Activated CD4-positive, alpha-beta T cell treated with anti-CD3 and anti-CD28 coated beads for 36 hours (primary cell): ENCODE data around the gene CACNA1C. TPM values are rescaled to one million over a fixed set of nuclear protein-coding genes. Genes with fewer than 3 reads are reported as not detected.

ENCODE experiments used
- ATAC-seq: fragments of 200-7000 bp; cut with Tn5 transposase; one replicate; pipeline ENCODE4 v1.10.0; 2021; ENCODE audit warnings: mild to moderate bottlenecking, moderate library complexity
- CTCF ChIA-PET: fragments of 350-600 bp; sonication (Branson Sonifier 250); formaldehyde crosslinking; loops from one replicate; lab custom pipeline; 2021; ENCODE audit warnings: antibody characterized with exemption; lab: Charles Lee
- POLR2A ChIA-PET: fragments of 350-600 bp; sonication (Branson Sonifier 250); formaldehyde crosslinking; loops from one replicate; lab custom pipeline; 2021; ENCODE audit warnings: antibody characterized with exemption, inconsistent platforms; lab: Charles Lee
- DNase-seq: peaks from one replicate; pipeline ENCODE4 v3.0.0-alpha.2; 2020
- H3K27ac Mint-ChIP-seq: one replicate; pipeline ENCODE4 v1.8.0; 2021; ENCODE audit warnings: mixed read lengths
- H3K27me3 Mint-ChIP-seq: one replicate; pipeline ENCODE4 v1.8.0; 2021; ENCODE audit warnings: mixed read lengths
- H3K36me3 Mint-ChIP-seq: one replicate; pipeline ENCODE4 v1.8.0; 2021; ENCODE audit warnings: low read depth, mixed read lengths
- H3K4me1 Mint-ChIP-seq: one replicate; pipeline ENCODE4 v1.8.0; 2021; ENCODE audit warnings: mixed read lengths
- H3K4me3 Mint-ChIP-seq: one replicate; pipeline ENCODE4 v1.8.0; 2021; ENCODE audit warnings: mild to moderate bottlenecking, moderate library complexity, mixed read lengths
- H3K9me3 Mint-ChIP-seq: one replicate; pipeline ENCODE4 v1.8.0; 2021; ENCODE audit warnings: low read depth, mixed read lengths
- intact Hi-C, 2 experiments: fragments of 100-400 bp; cut with DNase I in 1 of 2; cut with micrococcal nuclease in 1 of 2; formaldehyde crosslinking; loops; one replicate each; pipeline versions ENCODE4 v1.14.2 to v1.15.1; 2022 to 2024; cut with DNase I, micrococcal nuclease
- total RNA-seq, 2 experiments: library from RNA; stranded (reverse); gene quantifications; one replicate each; pipeline ENCODE4 v1.2.3, GENCODE V29; 2021

The CACNA1C gene
- total RNA-seq, 2 experiments from 2014 or later: 0.11 TPM

GRCh38 chr12:2411616-2412304, 359.0 kb downstream of the CACNA1C start:
- intact Hi-C loops: no loop called here
- no peak overlapping the region for H3K27ac Mint-ChIP-seq
- no peaks in the 10 kb centered on the region for H3K36me3 Mint-ChIP-seq
- H3K4me1 Mint-ChIP-seq: no peaks in the 10 kb centered on the region
- no peak for DNase-seq
- H3K4me3 Mint-ChIP-seq: no peak overlapping the region
- no peaks in the 10 kb centered on the region for H3K9me3 Mint-ChIP-seq
- no peak for ATAC-seq
- POLR2A ChIA-PET: no interaction called here
- CTCF ChIA-PET: interaction anchor here (0.8 kb wide), 2 partner anchors 29 to 550 kb away, joined by 3 read pairs; no protein-coding TSS in a partner anchor
- H3K27me3 Mint-ChIP-seq: no peaks in the 10 kb centered on the region

GRCh38 chr12:2412305-2412643, 359.5 kb downstream of the CACNA1C start:
- no peak overlapping the region for H3K4me3 Mint-ChIP-seq
- no peaks in the 10 kb centered on the region for H3K9me3 Mint-ChIP-seq

GRCh38 chr12:2413301-2413700, 360.5 kb downstream of the CACNA1C start:
- intact Hi-C loops: no loop called here
- no peak for ATAC-seq
- no peaks in the 10 kb centered on the region for H3K36me3 Mint-ChIP-seq
- no peak for DNase-seq
- ChIA-PET CTCF (no interaction called here), POLR2A (no interaction called here)
- H3K9me3 Mint-ChIP-seq: no peaks in the 10 kb centered on the region
- H3K27me3 Mint-ChIP-seq: no peaks in the 10 kb centered on the region
- no peak overlapping the region for H3K27ac Mint-ChIP-seq
- no peaks in the 10 kb centered on the region for H3K4me1 Mint-ChIP-seq
- no peak overlapping the region for H3K4me3 Mint-ChIP-seq

More at GRCh38 chr12:2412305-2412643, 359.5 kb downstream of the CACNA1C start:
- ATAC-seq (no peak), DNase-seq (no peak)
- Mint-ChIP-seq H3K27me3 (no peaks in the 10 kb centered on the region), H3K27ac (no peak overlapping the region), H3K36me3 (no peaks in the 10 kb centered on the region), H3K4me1 (no peaks in the 10 kb centered on the region)
- intact Hi-C loops: no loop called here
- ChIA-PET POLR2A (no interaction called here), CTCF (interaction anchor here (0.6 to 0.8 kb wide), 3 partner anchors 29 to 550 kb away, joined by 3 read pairs; no protein-coding TSS in a partner anchor)

GRCh38 chr12:2413999-2414792, 361.4 kb downstream of the CACNA1C start:
- Mint-ChIP-seq H3K4me1 (no peaks in the 10 kb centered on the region), H3K4me3 (no peak overlapping the region), H3K9me3 (no peaks in the 10 kb centered on the region), H3K27me3 (no peaks in the 10 kb centered on the region), H3K27ac (no peak overlapping the region), H3K36me3 (no peaks in the 10 kb centered on the region)
- intact Hi-C loops: no loop called here
- ChIA-PET CTCF (no interaction called here), POLR2A (no interaction called here)
- no peak for ATAC-seq
- no peak for DNase-seq

- Mint-ChIP-seq H3K36me3 (no peaks in the 10 kb centered on the region), H3K27ac (no peak overlapping the region), H3K4me1 (no peaks in the 10 kb centered on the region), H3K9me3 (no peaks in the 10 kb centered on the region), H3K27me3 (no peaks in the 10 kb centered on the region), H3K4me3 (no peak overlapping the region)
- POLR2A ChIA-PET: no interaction called here
- CTCF ChIA-PET: no interaction called here
- intact Hi-C loops: no loop called here
- ATAC-seq (no peak), DNase-seq (no peak)
These were observed 362.2 kb downstream of the CACNA1C start for GRCh38 chr12:2414810-2415567.

GRCh38 chr12:2415568-2415944, 362.8 kb downstream of the CACNA1C start:
- no peak for DNase-seq
- CTCF ChIA-PET: no interaction called here
- no peak for ATAC-seq
- intact Hi-C loops: no loop called here
- Mint-ChIP-seq H3K27ac (no peak overlapping the region), H3K36me3 (no peaks in the 10 kb centered on the region), H3K27me3 (no peaks in the 10 kb centered on the region), H3K4me1 (no peaks in the 10 kb centered on the region), H3K4me3 (no peak overlapping the region), H3K9me3 (no peaks in the 10 kb centered on the region)
- POLR2A ChIA-PET: no interaction called here

- intact Hi-C loops: no loop called here
- H3K27me3 Mint-ChIP-seq: no peaks in the 10 kb centered on the region
- no peak for ATAC-seq
These were observed 363.4 kb downstream of the CACNA1C start for GRCh38 chr12:2416158-2416557.

GRCh38 chr12:2417481-2418160, 364.8 kb downstream of the CACNA1C start:
- Mint-ChIP-seq H3K36me3 (no peaks in the 10 kb centered on the region), H3K4me1 (no peaks in the 10 kb centered on the region), H3K27ac (no peak overlapping the region), H3K27me3 (no peaks in the 10 kb centered on the region), H3K4me3 (no peak overlapping the region), H3K9me3 (no peaks in the 10 kb centered on the region)
- intact Hi-C loops: no loop called here
- CTCF ChIA-PET: no interaction called here
- DNase-seq (no peak), ATAC-seq (no peak)
- POLR2A ChIA-PET: no interaction called here

More at GRCh38 chr12:2416158-2416557, 363.4 kb downstream of the CACNA1C start:
- no peaks in the 10 kb centered on the region for H3K9me3 Mint-ChIP-seq
- DNase-seq: no peak
- ChIA-PET CTCF (no interaction called here), POLR2A (no interaction called here)
- H3K27ac Mint-ChIP-seq: no peak overlapping the region
- H3K4me1 Mint-ChIP-seq: no peaks in the 10 kb centered on the region
- no peak overlapping the region for H3K4me3 Mint-ChIP-seq
- H3K36me3 Mint-ChIP-seq: no peaks in the 10 kb centered on the region

- Mint-ChIP-seq H3K4me1 (no peaks in the 10 kb centered on the region), H3K27me3 (no peaks in the 10 kb centered on the region), H3K4me3 (no peak overlapping the region), H3K36me3 (no peaks in the 10 kb centered on the region), H3K9me3 (no peaks in the 10 kb centered on the region), H3K27ac (no peak overlapping the region)
- DNase-seq (no peak), ATAC-seq (no peak)
- ChIA-PET CTCF (no interaction called here), POLR2A (no interaction called here)
- intact Hi-C loops: no loop called here
These were observed 365.8 kb downstream of the CACNA1C start for GRCh38 chr12:2418579-2418978.

GRCh38 chr12:2422591-2422990, 369.8 kb downstream of the CACNA1C start:
- ChIA-PET POLR2A (no interaction called here), CTCF (no interaction called here)
- H3K4me3 Mint-ChIP-seq: no peak overlapping the region
- DNase-seq (no peak), ATAC-seq (no peak)
- H3K9me3 Mint-ChIP-seq: no peaks in the 10 kb centered on the region
- intact Hi-C loops: no loop called here
- H3K4me1 Mint-ChIP-seq: no peaks in the 10 kb centered on the region
- no peaks in the 10 kb centered on the region for H3K36me3 Mint-ChIP-seq
- no peak overlapping the region for H3K27ac Mint-ChIP-seq
- H3K27me3 Mint-ChIP-seq: peaks cover 3% of the 10 kb centered on the region

- ChIA-PET CTCF (no interaction called here), POLR2A (no interaction called here)
- Mint-ChIP-seq H3K36me3 (no peaks in the 10 kb centered on the region), H3K9me3 (no peaks in the 10 kb centered on the region), H3K4me3 (no peak overlapping the region), H3K27me3 (peaks cover 6% of the 10 kb centered on the region), H3K27ac (no peak overlapping the region), H3K4me1 (no peaks in the 10 kb centered on the region)
- DNase-seq (no peak), ATAC-seq (no peak)
- intact Hi-C loops: no loop called here
These were observed 376.2 kb downstream of the CACNA1C start for GRCh38 chr12:2429032-2429431.
